Skin epidermis (tissue), 12 donors: ENCODE results near the gene NEURL1B.
A peak's percentile ranks its signal among the peaks of the same experiment; 100 is the strongest.
"Not testable (repeated sequence)": the region's sequence is repeated elsewhere in the genome, so short reads cannot be mapped to it uniquely, and the experiment has no call there.

Source experiments
- H3K27ac ChIP-seq, 21 experiments: fragments of 200-600 bp; sonication (generic) in 11 of 21; one replicate each; pipeline ENCODE4 v1.5.0; 2020; ENCODE audit warnings: mild to moderate bottlenecking in 3 of 21, inconsistent platforms in 2 of 21, moderate library complexity in 2 of 21
- H3K4me3 ChIP-seq, 7 experiments: fragments of 200-600 bp; sonication (generic) in 2 of 7; one replicate each; pipeline ENCODE4 v1.5.0; 2020; ENCODE audit warnings: inconsistent platforms in 2 of 7, mild to moderate bottlenecking in 2 of 7, moderate library complexity in 1 of 7

Gene NEURL1B

GRCh38 chr5:172645271-172646055 is 4.4 kb downstream of the NEURL1B start:
- Histone ChIP-seq H3K27ac (peak overlapping the region in 1 of 21 experiments; percentile 38), H3K4me3 (no peak overlapping the region)

- peak overlapping the region in 1 of 21 experiments; percentile 22 for H3K27ac ChIP-seq
- no peak overlapping the region for H3K4me3 ChIP-seq
These were observed 5.7 kb downstream of the NEURL1B start for GRCh38 chr5:172646716-172647285.

DNA sequence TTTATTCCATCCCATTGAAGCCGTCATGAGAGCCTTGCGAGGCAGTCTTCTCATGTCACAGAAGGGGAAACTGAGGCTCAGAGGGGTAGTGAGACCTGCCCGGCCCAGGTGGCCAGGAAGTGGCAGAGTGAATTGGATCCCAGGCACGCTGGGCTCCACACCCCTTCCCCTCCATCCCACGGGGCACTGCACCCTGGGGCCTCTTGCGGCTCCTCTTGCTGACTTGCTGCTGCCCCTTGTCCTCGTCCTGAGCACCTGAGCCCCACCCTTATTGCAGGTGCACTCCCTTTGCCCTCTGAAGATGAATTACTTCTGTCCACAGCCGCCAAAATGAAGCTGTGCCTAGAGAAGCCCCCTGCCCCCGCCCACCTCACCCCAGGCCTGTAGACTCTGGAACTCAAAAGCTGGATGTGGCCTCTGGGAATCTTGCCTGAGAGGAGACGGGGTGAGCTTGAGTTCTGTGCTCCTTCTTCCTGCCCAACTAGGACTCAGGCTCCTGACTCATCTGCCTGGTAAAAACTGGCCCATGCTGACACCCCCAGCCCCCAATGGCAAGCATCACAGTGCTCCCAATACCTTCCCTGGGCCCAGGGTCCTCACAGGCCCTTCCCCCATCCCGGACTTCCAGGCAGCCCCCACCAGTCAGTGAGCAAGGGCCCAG is 6.4 kb downstream of the NEURL1B start:
- H3K4me3 ChIP-seq = no peak overlapping the region
- H3K27ac ChIP-seq = peak overlapping the region in 2 of 21 experiments; percentile 22 to 37

DNA sequence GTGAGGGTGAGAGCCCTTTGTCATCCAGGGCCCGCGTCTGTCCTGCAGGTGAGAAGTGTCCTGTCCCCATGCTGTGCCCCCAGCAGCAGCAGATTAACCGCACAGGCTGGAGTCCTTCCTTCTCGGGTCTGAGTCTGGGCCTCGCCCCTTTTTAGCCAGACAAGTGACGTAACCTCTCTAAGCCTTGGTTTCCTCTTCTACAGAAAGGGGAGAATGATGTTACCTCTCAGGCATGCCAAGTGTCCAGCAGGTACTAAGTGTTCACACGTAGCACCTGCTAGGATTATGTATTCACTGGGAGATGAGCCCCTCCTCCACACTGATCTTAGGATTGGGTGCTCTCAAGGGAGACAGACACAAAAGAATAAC is 6.9 kb downstream of the NEURL1B start:
- Histone ChIP-seq H3K4me3 (no peak overlapping the region), H3K27ac (peak overlapping the region in 1 of 21 experiments; percentile 37)

DNA sequence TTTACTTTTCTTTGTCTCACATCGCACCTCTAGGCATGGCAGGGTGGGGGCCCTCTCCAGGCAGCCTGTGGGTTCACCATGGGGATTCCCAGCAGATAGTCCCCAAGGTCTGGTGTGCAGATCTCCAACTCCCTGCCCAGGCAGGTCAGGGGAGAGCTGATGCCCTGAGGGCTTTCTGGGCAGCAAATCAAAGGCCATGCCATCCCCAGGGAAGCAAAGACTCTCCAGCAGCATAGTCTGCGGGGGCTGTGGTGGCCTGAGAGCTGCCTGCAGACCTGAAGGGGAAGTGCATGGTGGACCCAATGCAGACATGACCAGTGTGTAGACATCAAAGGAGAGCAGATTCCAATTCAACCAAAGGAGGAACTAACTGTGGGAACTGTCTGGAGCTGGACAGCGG is 7.7 kb downstream of the NEURL1B start:
- H3K27ac ChIP-seq = peak overlapping the region in 1 of 21 experiments; percentile 39
- no peak overlapping the region for H3K4me3 ChIP-seq

- H3K27ac ChIP-seq, H3K4me3 ChIP-seq: not testable (repeated sequence)
These were observed 15.4 kb downstream of the NEURL1B start for GRCh38 chr5:172656496-172656895.

GRCh38 chr5:172657524-172658233 is 16.6 kb downstream of the NEURL1B start:
- not testable (repeated sequence) for H3K4me3 ChIP-seq
- H3K27ac ChIP-seq = peak overlapping the region in 4 of 21 experiments; percentile 4 to 71 (median 48)

GRCh38 chr5:172658391-172658790 is 17.3 kb downstream of the NEURL1B start:
- Histone ChIP-seq H3K27ac (peak overlapping the region in 8 of 21 experiments; percentile 4 to 71 (median 14)), H3K4me3 (no peak overlapping the region)

DNA sequence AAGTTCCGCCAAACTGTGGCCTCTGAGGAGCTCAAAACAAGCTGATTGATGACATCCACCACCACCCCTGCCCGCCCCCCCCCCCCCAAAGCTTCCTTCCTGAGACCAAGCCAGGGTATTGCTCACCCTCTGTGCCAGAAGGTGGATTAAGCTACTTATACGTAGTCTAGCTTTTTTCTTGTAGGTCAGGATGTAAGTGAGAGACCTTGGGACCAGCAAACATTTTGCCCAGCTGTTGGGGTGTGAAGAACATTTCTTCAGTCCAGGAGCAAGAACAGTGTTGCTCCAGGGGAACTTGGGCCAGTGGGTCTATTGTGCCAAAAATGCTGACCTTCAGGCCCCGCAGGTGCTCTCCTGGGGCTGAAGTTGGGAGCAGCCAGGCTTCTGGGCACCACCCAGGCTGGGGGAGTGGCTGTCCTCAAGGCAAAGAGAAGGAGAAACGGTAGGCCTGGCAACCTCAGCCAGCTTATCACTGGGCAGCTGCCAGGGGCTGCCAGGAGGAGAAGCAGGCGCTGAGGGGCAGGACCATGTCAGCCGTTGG is 18.0 kb downstream of the NEURL1B start:
- peak overlapping the region in 17 of 21 experiments; percentile 7 to 80 (median 40) for H3K27ac ChIP-seq
- no peak overlapping the region for H3K4me3 ChIP-seq

DNA sequence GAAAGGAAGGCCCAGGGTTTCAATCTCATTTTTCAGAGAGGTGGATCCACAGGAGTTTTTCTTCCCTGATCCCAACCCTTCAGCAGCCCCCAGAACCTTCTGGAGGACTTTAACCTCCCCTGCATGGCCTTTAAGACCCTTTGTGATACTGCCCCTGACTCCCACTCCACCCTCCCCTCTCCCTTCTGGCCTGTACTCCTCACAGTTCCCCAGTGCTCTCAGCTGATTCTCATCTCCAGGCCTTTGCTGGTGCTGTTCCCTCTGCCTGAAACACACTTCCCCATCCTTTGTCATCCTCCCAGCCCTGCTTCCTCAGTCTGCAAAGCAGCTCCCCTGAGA is 18.5 kb downstream of the NEURL1B start:
- peak overlapping the region in 17 of 21 experiments; percentile 7 to 80 (median 52) for H3K27ac ChIP-seq
- H3K4me3 ChIP-seq = no peak overlapping the region

DNA sequence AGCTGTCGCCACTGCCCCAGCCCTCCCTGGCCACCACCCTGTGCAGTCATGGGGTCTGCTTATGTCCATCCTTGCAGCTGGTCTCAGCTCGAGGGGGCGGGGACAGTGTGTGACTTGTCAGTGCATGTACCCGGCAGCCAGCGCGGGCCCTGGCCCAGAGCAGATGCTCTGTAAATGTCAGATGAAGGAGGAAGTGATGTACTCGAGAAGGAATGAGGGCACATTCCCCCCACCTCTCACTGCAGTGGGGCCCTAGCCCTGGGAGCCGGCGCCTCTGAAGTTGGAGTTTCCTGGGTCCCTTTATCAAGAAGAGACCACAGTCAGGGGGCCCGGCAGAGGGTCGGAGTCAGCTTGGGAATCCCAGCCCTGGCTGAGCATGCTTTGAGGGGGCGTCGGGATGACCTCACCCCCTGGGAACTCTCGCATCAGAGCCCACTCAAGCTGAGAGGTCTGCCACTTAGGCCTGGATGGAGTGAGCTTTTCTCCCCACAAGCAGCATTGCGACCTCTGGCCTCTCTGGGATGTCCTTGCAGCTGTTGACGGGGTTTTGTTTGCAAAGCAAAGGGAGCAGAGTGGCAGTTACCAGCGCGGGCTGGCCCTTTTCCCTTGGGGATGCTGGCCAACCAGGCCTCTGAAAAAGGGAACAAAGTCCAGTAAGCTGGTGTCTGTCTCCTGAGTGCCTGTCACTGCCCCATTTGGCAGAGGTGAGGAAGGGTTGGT is 19.0 kb downstream of the NEURL1B start:
- Histone ChIP-seq H3K27ac (peak overlapping the region in 19 of 21 experiments; percentile 10 to 80 (median 56)), H3K4me3 (no peak overlapping the region)

GRCh38 chr5:172660974-172661373 is 19.9 kb downstream of the NEURL1B start:
- peak overlapping the region in 11 of 21 experiments; percentile 14 to 80 (median 58) for H3K27ac ChIP-seq
- H3K4me3 ChIP-seq = no peak overlapping the region

GRCh38 chr5:172661526-172661925 is 20.5 kb downstream of the NEURL1B start:
- Histone ChIP-seq H3K27ac (peak overlapping the region in 2 of 21 experiments; percentile 39 to 80), H3K4me3 (no peak overlapping the region)

- no peak overlapping the region for H3K4me3 ChIP-seq
- no peak overlapping the region for H3K27ac ChIP-seq
These were observed 21.5 kb downstream of the NEURL1B start for GRCh38 chr5:172662596-172662995.

DNA sequence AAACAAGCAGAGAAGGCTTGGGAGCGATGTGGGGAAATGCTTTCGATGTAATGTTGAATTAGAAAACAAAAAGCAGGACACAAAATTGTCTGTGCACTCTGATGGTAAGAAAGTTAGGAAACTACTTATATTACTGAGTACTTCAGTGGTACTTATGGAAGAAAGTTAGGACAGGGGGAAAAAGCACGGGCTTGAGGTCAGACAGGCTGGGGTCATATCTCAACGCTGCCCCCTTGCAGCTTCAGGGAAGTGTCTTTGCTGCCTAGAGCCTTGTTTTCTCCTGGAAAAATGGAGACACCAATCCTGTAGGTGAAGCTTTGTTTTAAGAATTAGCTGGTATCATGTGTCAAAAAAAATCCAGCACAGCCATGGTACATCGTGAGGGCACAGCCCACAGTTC is 23.0 kb downstream of the NEURL1B start:
- H3K27ac ChIP-seq = no peak overlapping the region
- H3K4me3 ChIP-seq = no peak overlapping the region

DNA sequence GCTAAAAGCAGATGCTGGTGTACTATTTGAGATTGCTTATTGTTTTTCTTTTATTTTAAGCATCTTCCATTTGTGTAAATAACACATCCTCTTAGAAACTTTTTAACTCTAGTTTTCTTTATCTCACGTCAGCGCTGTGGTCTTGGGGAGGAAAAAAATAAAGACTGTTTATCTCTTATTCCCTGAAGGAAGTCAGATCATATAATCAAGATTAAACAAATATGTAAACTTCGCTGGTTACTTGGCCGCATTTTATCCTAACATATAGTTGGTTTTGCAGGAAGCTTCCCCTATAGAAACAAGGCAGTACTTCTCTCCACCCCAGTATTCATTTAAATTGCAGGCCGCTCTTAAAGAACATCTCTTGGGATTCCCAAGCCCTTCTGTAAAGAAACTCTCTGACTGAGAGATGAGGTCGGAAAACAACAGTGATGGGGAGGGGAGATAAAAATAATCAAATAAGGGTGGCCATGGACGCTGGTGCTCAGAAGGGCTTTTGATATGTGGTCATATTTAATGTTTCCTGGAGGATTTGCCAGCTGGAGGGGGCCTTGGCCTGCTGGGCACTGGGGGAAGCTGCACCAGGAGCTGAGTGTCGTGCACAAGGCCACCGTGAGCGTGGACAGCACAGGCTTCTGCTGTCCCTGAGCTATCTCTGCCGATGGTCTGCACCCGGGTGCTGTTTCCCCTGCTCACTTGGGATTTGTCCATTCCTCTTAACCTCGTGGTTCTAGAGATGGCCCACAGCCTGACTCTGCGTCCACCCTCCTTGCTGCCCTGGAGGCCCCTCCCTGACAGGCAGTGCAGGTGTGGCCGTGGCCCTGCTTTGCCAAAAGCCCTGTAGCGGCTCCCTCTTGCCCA is 23.8 kb downstream of the NEURL1B start:
- Histone ChIP-seq H3K27ac (peak overlapping the region in 1 of 21 experiments; percentile 50), H3K4me3 (no peak overlapping the region)

- H3K4me3 ChIP-seq = no peak overlapping the region
- H3K27ac ChIP-seq = no peak overlapping the region
These were observed 25.2 kb downstream of the NEURL1B start for GRCh38 chr5:172666251-172666650.
